Ishikawa (cell line): ENCODE results near the gene CDC42BPA.

ENCODE experiments used
- EGR1 ChIP-seq: IDR thresholded peaks from 2 replicates; pipeline ENCODE4 v1.6.1; 2012
- EP300 ChIP-seq: IDR thresholded peaks from 2 replicates; pipeline ENCODE4 v1.6.1; 2012; ENCODE audit warnings: borderline replicate concordance
- FOXM1 ChIP-seq: IDR thresholded peaks from 2 replicates; pipeline ENCODE4 v1.6.1; 2012; ENCODE audit warnings: low read depth, borderline replicate concordance
- NFIC ChIP-seq: IDR thresholded peaks from 2 replicates; pipeline ENCODE4 v1.6.1; 2012
- RAD21 ChIP-seq: IDR thresholded peaks from 2 replicates; pipeline ENCODE4 v1.6.1; 2012; ENCODE audit warnings: low read depth
- TAF1 ChIP-seq: IDR thresholded peaks from 2 replicates; pipeline ENCODE4 v1.6.1; 2012; ENCODE audit warnings: low read depth, mild to moderate bottlenecking
- TCF12 ChIP-seq: IDR thresholded peaks from 2 replicates; pipeline ENCODE4 v1.6.1; 2012; ENCODE audit warnings: low read depth
- YY1 ChIP-seq: IDR thresholded peaks from 2 replicates; pipeline ENCODE4 v1.6.1; 2012; ENCODE audit warnings: low read depth
- TF ChIP-seq, protein P1 (sequence below): IDR thresholded peaks from 2 replicates; pipeline ENCODE4 v1.6.1; 2012; ENCODE audit warnings: low read depth, mild to moderate bottlenecking
- TF ChIP-seq, protein P2 (sequence below): IDR thresholded peaks from 2 replicates; pipeline ENCODE4 v1.6.1; 2012
- TF ChIP-seq, protein P3 (sequence below): IDR thresholded peaks from 2 replicates; pipeline ENCODE4 v1.6.1; 2012

DNA sequence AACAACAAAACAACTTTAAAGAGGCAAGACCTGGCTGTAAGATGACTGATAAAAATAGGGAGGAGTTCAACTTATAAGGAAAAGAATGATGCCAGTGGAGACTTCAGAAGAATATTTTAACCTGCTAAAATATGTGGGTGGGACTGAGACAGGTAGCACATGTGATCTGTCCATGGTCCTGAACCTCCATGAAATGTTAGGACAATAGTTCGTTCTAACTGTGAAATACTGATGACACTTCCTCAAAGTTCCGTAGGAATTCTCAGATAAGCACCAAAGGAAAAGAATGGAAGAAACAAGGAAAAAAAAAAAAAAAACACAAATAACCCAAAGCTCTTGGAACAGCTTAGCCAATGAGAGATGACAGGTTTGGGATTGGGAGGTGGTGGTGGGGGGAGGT, 44.7 kb downstream of the CDC42BPA start:
- TF ChIP-seq EP300 = no peak
- no peak for TF ChIP-seq EGR1
- TF ChIP-seq TCF12 = no peak
- TF ChIP-seq, protein P1, sequence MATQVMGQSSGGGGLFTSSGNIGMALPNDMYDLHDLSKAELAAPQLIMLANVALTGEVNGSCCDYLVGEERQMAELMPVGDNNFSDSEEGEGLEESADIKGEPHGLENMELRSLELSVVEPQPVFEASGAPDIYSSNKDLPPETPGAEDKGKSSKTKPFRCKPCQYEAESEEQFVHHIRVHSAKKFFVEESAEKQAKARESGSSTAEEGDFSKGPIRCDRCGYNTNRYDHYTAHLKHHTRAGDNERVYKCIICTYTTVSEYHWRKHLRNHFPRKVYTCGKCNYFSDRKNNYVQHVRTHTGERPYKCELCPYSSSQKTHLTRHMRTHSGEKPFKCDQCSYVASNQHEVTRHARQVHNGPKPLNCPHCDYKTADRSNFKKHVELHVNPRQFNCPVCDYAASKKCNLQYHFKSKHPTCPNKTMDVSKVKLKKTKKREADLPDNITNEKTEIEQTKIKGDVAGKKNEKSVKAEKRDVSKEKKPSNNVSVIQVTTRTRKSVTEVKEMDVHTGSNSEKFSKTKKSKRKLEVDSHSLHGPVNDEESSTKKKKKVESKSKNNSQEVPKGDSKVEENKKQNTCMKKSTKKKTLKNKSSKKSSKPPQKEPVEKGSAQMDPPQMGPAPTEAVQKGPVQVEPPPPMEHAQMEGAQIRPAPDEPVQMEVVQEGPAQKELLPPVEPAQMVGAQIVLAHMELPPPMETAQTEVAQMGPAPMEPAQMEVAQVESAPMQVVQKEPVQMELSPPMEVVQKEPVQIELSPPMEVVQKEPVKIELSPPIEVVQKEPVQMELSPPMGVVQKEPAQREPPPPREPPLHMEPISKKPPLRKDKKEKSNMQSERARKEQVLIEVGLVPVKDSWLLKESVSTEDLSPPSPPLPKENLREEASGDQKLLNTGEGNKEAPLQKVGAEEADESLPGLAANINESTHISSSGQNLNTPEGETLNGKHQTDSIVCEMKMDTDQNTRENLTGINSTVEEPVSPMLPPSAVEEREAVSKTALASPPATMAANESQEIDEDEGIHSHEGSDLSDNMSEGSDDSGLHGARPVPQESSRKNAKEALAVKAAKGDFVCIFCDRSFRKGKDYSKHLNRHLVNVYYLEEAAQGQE = peak; percentile 87
- TF ChIP-seq NFIC = no peak
- no peak for TF ChIP-seq TAF1
- TF ChIP-seq YY1 = no peak
- TF ChIP-seq, protein P2, sequence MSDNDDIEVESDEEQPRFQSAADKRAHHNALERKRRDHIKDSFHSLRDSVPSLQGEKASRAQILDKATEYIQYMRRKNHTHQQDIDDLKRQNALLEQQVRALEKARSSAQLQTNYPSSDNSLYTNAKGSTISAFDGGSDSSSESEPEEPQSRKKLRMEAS = peak; percentile 38; the same call in 1 of the 2 replicates
- TF ChIP-seq, protein P3, sequence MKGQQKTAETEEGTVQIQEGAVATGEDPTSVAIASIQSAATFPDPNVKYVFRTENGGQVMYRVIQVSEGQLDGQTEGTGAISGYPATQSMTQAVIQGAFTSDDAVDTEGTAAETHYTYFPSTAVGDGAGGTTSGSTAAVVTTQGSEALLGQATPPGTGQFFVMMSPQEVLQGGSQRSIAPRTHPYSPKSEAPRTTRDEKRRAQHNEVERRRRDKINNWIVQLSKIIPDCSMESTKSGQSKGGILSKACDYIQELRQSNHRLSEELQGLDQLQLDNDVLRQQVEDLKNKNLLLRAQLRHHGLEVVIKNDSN = no peak
- TF ChIP-seq FOXM1 = no peak
- no peak for TF ChIP-seq RAD21
